ENCODE results near the gene ACHE.

DNA sequence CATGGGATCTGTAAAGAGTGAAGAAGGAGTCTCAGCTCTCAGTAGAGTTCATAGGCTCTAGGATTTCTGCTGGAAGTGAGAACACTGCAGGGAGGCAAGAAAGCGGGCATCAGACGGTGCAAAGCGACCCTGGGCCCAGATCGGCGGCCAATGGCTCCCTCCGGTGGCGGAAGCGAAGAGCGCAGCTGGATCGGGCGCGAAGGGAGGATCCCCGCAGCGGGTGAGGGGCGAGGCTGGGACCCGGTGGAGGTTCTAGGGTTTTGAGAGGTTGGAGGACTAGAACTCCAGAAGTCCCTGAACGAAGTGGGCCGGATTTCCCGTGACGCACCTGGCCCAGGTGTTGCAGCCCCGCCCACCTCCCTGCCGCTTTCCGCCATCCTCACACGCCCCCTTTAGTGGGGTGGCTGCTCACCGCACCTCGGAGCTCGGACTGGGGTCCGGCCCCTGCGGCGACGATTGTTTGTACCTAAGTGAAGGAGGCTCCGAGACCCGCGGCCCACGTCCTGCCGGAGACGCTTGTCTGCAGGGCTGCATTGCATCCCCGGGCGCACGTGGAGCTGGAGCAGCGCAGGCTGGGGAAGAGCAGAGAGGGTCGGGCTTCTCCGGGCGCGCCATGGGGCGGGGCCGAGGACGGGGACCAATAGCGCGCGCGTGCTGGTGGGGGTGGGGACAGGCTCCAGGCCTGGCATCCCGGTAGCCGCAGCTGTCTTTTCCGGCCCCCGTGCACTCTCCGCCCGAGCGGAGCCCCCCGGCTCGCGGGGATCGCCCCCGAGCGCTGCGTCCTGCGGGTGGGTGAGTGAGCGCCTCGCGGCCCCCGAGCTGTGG, 43.4 kb downstream of the ACHE start, which contains the start of gene SLC12A9:
- TF ChIP-seq POLR2A (IDR thresholded peaks at IDR 0.05; ENCODE audit: low read depth, low read length) (peak; percentile 30; the same call in 1 of the 2 replicates), POLR2AphosphoS5 (IDR thresholded peaks at IDR 0.05; ENCODE audit: low read depth, low read length) (no peak), TAF1 (IDR thresholded peaks at IDR 0.05; ENCODE audit: borderline replicate concordance, low read depth, low read length) (no peak)

Measured in GM12892 (cell line).